KMS-11 (cell line): ENCODE data around the gene USP6.

Source experiments
- H2AFZ ChIP-seq: fragments of 200-600 bp; sonication (generic); 2 replicates; pipeline ENCODE4 v1.6.1; 2016; ENCODE audit warnings: antibody characterized with exemption, mixed run types, low read depth
- H3K27ac ChIP-seq: fragments of 200-600 bp; sonication (generic); 2 replicates; pipeline ENCODE4 v1.6.1; 2016; ENCODE audit warnings: mild to moderate bottlenecking, mixed run types
- H3K27me3 ChIP-seq: fragments of 200-600 bp; sonication (generic); 2 replicates; pipeline ENCODE4 v1.6.1; 2017; ENCODE audit warnings: mild to moderate bottlenecking, low read depth, mixed run types, moderate library complexity; ENCODE audit not compliant: insufficient read depth
- H3K36me3 ChIP-seq: fragments of 200-600 bp; sonication (generic); 2 replicates; pipeline ENCODE4 v1.6.1; 2017; ENCODE audit warnings: mild to moderate bottlenecking, mixed run types; ENCODE audit not compliant: insufficient read depth
- H3K4me1 ChIP-seq: fragments of 200-600 bp; sonication (generic); 2 replicates; pipeline ENCODE4 v1.6.1; 2016; ENCODE audit warnings: mild to moderate bottlenecking, low read depth, mixed run types; ENCODE audit not compliant: poor library complexity, severe bottlenecking
- H3K4me2 ChIP-seq: fragments of 200-600 bp; sonication (generic); 2 replicates; pipeline ENCODE4 v1.7.0; 2016; ENCODE audit warnings: mild to moderate bottlenecking, mixed run types
- H3K4me3 ChIP-seq: fragments of 200-600 bp; sonication (generic); IDR thresholded peaks from 2 replicates; pipeline ENCODE4 v1.6.1; 2017; ENCODE audit warnings: low read depth, low read length, mixed read lengths; ENCODE audit not compliant: insufficient read depth
- H3K79me2 ChIP-seq: fragments of 200-600 bp; sonication (generic); 2 replicates; pipeline ENCODE4 v1.6.1; 2016; ENCODE audit warnings: low read depth, mixed run types; ENCODE audit not compliant: insufficient read depth
- H3K9ac ChIP-seq: fragments of 200-600 bp; sonication (generic); 2 replicates; pipeline ENCODE4 v1.6.1; 2016; ENCODE audit warnings: mild to moderate bottlenecking, mixed run types
- H4K20me1 ChIP-seq: fragments of 200-600 bp; sonication (generic); 2 replicates; pipeline ENCODE4 v1.6.1; 2016; ENCODE audit warnings: mild to moderate bottlenecking, mixed run types; ENCODE audit not compliant: insufficient read depth
- TF ChIP-seq, protein P1 (sequence below): fragments of 200-600 bp; sonication (generic); conservative IDR thresholded peaks from 2 replicates; pipeline ENCODE4 v1.6.1; 2017; ENCODE audit warnings: low read depth, mild to moderate bottlenecking, antibody characterized with exemption, low read length, moderate library complexity, mixed read lengths

Gene USP6

GRCh38 chr17:5184288-5184687 is 68.5 kb downstream of the USP6 start:
- Histone ChIP-seq H3K9ac (no peak overlapping the region), H3K79me2 (no peaks in the 10 kb centered on the region), H4K20me1 (no peaks in the 10 kb centered on the region), H3K27ac (no peak overlapping the region), H3K4me3 (no peak overlapping the region), H3K4me2 (no peak overlapping the region), H3K27me3 (no peaks in the 10 kb centered on the region), H3K4me1 (no peaks in the 10 kb centered on the region), H3K36me3 (no peaks in the 10 kb centered on the region), H2AFZ (no peak overlapping the region)
- TF ChIP-seq, protein P1, sequence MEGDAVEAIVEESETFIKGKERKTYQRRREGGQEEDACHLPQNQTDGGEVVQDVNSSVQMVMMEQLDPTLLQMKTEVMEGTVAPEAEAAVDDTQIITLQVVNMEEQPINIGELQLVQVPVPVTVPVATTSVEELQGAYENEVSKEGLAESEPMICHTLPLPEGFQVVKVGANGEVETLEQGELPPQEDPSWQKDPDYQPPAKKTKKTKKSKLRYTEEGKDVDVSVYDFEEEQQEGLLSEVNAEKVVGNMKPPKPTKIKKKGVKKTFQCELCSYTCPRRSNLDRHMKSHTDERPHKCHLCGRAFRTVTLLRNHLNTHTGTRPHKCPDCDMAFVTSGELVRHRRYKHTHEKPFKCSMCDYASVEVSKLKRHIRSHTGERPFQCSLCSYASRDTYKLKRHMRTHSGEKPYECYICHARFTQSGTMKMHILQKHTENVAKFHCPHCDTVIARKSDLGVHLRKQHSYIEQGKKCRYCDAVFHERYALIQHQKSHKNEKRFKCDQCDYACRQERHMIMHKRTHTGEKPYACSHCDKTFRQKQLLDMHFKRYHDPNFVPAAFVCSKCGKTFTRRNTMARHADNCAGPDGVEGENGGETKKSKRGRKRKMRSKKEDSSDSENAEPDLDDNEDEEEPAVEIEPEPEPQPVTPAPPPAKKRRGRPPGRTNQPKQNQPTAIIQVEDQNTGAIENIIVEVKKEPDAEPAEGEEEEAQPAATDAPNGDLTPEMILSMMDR, result no peak

DNA sequence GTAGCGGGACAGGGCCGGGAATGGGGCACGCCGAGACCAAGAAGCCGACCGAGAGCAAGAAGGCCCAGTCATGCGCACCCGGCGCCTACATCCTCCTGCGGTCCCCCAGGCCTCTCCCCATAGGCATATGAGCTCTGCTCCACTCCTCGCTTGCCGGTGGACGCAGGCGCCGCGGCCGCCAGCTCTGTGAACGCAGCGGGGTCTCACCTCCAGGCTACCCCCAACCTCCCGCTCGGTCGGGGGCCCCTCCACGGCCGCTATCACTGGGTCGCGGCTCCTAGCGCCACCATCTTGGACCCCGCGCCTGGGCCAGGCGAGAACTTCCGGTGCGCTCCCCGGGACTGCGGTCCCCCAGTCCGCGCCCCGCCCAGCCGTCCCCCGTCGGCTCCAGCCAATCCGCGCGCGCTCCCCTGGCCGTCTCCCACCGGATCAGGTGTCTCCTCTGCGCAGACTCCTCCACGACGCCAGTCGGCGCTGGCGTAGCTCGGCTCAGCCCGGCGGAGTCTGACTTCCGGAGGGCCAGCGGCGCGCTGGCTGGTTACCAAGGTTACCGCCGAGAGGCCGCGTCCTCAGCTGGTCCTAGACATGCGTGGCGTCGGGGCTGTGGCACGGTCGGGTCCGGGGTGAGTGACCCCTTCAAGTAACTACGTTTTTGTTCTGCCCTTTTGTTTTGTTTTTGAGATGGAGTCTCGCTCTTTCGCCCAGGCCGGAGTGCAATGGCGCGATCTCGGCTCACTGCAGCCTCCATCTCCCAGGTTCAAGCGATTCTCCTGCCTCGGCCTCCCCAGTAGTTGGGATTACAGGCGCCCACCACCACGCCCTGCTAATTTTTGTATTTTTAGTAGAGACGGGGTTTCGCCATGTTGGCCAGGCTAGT is 75.9 kb downstream of the USP6 start, which contains the start of gene ZNF594:
ZNF594 (minus strand) TSS at position 328 of the 877 bp plus-strand sequence. CDS start 7,612 bp downstream, outside the sequence.
- no peaks in the 10 kb centered on the region for H3K4me1 ChIP-seq
- TF ChIP-seq, protein P1, result 0 out of 2 replicates have a peak, but pooled peaks have one; percentile 12
- no peak within 1 kb of the TSS for H3K27ac ChIP-seq
- no peaks in the 10 kb centered on the region for H3K27me3 ChIP-seq
- H4K20me1 ChIP-seq, result no peaks in the 10 kb centered on the region
- no peak within 1 kb of the TSS for H3K4me2 ChIP-seq
- no peak within 1 kb of the TSS for H3K9ac ChIP-seq
- H3K79me2 ChIP-seq, result no peaks in the 10 kb centered on the region
- H3K36me3 ChIP-seq, result no peaks in the 10 kb centered on the region
- no peak within 1 kb of the TSS for H3K4me3 ChIP-seq
- H2AFZ ChIP-seq, result peak within 1 kb of the TSS; percentile 30; the same call in 1 of the 2 replicates

- Histone ChIP-seq H3K27me3 (no peaks in the 10 kb centered on the region), H3K79me2 (no peaks in the 10 kb centered on the region), H4K20me1 (no peaks in the 10 kb centered on the region), H3K4me2 (no peak overlapping the region), H3K4me3 (no peak overlapping the region), H3K9ac (no peak overlapping the region), H3K27ac (no peak overlapping the region), H2AFZ (no peak overlapping the region), H3K4me1 (no peaks in the 10 kb centered on the region), H3K36me3 (no peaks in the 10 kb centered on the region)
- TF ChIP-seq, protein P1, result no peak
These were observed 78.5 kb downstream of the USP6 start for GRCh38 chr17:5194346-5194745.

- Histone ChIP-seq H3K27ac (no peak overlapping the region), H3K79me2 (no peaks in the 10 kb centered on the region), H2AFZ (no peak overlapping the region), H3K4me2 (no peak overlapping the region), H3K36me3 (no peaks in the 10 kb centered on the region), H4K20me1 (no peaks in the 10 kb centered on the region), H3K9ac (no peak overlapping the region), H3K4me3 (no peak overlapping the region), H3K4me1 (no peaks in the 10 kb centered on the region), H3K27me3 (no peaks in the 10 kb centered on the region)
- TF ChIP-seq, protein P1, result no peak
These were observed 82.6 kb downstream of the USP6 start for GRCh38 chr17:5198472-5198871.
